GM19193 (cell line): ENCODE measurements around the gene DPYSL4.

Experiments
- POLR2A ChIP-seq: IDR thresholded peaks from 4 replicates; pipeline ENCODE4 v1.6.1; 2011; ENCODE audit not compliant: insufficient read depth, insufficient read length; ENCODE audit errors: extremely low read depth

The DPYSL4 gene

GRCh38 chr10:132155723-132156381, 30.9 kb upstream of the DPYSL4 start:
- TF ChIP-seq POLR2A, result no peak

- TF ChIP-seq POLR2A, result no peak
Measured at GRCh38 chr10:132156382-132156781, 30.4 kb upstream of the DPYSL4 start.

- no peak for TF ChIP-seq POLR2A
Measured at GRCh38 chr10:132157101-132157500, 29.6 kb upstream of the DPYSL4 start.

GRCh38 chr10:132158122-132158741, 28.5 kb upstream of the DPYSL4 start:
- no peak for TF ChIP-seq POLR2A

- TF ChIP-seq POLR2A, result no peak
Measured at GRCh38 chr10:132158823-132159222, 27.9 kb upstream of the DPYSL4 start.

- TF ChIP-seq POLR2A, result no peak
Measured at GRCh38 chr10:132162021-132162531, 24.7 kb upstream of the DPYSL4 start.

GRCh38 chr10:132162590-132163277, 24.0 kb upstream of the DPYSL4 start:
- TF ChIP-seq POLR2A, result no peak

GRCh38 chr10:132163278-132163765, 23.4 kb upstream of the DPYSL4 start:
- TF ChIP-seq POLR2A, result no peak

GRCh38 chr10:132163826-132164515, 22.8 kb upstream of the DPYSL4 start:
- TF ChIP-seq POLR2A, result no peak

- no peak for TF ChIP-seq POLR2A
Measured at GRCh38 chr10:132164761-132165278, 21.9 kb upstream of the DPYSL4 start.

GRCh38 chr10:132165416-132165980, 21.2 kb upstream of the DPYSL4 start:
- no peak for TF ChIP-seq POLR2A

- no peak for TF ChIP-seq POLR2A
Measured at GRCh38 chr10:132166216-132166950, 20.4 kb upstream of the DPYSL4 start.

GRCh38 chr10:132167041-132167674, 19.6 kb upstream of the DPYSL4 start:
- TF ChIP-seq POLR2A, result no peak
